Umbilical cord (tissue), 2 donors: ENCODE data around the gene RSPRY1. TPM values are rescaled to one million over a fixed set of nuclear protein-coding genes. Genes with fewer than 3 reads are reported as not detected.
A peak's percentile ranks its signal among the peaks of the same experiment; 100 is the strongest.
"Not testable (repeated sequence)": the region's sequence is repeated elsewhere in the genome, so short reads cannot be mapped to it uniquely, and the experiment has no call there.

Experiments used
- DNase-seq: peaks from one replicate; pipeline ENCODE4 v3.0.0-alpha.2; 2015; ENCODE audit warnings: low spot score
- total RNA-seq: library from RNA; depleted of rRNA; stranded (reverse); fragments of >200 nt; gene quantifications from one replicate; pipeline ENCODE4 v1.2.3, GENCODE V29; 2014; ENCODE audit warnings: low replicate concordance; ENCODE audit not compliant: insufficient read depth

The RSPRY1 gene
- total RNA-seq, 1 donor from 2014 or later = 63.8 TPM

GRCh38 chr16:57271867-57272495 is 85.9 kb downstream of the RSPRY1 start:
- DNase-seq = no peak

- peak; percentile 40 for DNase-seq
Measured at GRCh38 chr16:57273359-57273758, 87.2 kb downstream of the RSPRY1 start.

DNA sequence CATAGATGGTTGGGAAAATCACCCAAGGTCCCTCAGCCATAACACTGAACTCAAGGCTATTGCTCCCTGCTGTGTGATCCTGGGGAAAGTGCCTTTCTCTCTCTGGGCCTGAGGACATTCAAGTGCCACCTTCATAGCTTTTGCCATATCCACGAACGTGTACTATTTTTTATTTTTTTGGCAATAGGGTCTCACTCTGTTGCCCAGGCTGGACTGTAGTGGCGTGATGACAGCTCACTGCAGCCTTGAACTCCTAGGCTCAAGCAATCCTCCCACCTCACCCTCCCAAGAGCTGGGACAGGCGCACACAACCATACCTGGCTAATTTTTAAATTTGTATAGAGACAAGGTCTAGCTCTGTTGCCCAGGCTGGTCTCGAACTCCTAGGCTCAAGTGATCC is 87.7 kb downstream of the RSPRY1 start:
- no peak for DNase-seq

GRCh38 chr16:57275946-57276345 is 89.8 kb downstream of the RSPRY1 start:
- DNase-seq = not testable (repeated sequence)

GRCh38 chr16:57276596-57276995 is 90.5 kb downstream of the RSPRY1 start:
- DNase-seq = no peak

DNA sequence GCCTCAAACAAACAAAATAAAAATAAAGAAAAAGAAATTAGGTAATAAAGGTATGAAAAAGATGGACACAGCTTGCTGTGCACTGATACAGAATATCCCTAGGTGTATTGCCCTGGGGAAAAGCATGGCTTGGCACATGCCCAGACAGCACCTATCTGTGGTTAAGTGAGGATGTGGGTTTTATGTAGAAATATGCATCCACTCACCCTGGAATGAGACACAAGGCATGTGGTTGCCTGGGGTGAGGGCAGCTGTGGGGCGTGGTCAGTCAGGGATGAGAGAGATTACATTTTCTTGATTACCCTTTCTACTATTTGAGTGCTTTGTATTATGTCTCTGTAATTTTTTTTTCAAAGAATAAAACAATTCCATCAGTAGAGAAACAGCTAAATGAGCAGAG is 91.5 kb downstream of the RSPRY1 start:
- DNase-seq = no peak

GRCh38 chr16:57278494-57278893 is 92.4 kb downstream of the RSPRY1 start:
- no peak for DNase-seq

- no peak for DNase-seq
Measured at GRCh38 chr16:57279780-57280638, 93.9 kb downstream of the RSPRY1 start.

DNA sequence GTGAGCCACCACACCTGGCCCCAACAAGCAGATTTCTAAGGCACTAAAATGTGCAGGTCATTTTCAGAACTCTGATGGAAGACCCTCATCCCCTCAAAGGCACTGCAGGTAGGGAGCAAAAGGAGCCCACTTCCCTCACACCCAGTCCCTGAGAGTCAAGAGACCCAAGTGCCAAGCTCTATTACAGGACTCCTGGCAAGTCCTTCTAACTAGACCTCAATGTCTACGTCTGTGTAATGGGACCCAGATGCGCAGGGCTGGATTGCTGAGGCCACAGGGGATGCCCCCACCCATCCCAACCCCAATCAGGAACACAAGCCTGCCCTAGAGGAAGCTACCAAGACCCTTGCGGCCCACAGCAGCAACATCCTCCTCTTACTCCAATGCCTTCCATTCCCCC is 95.7 kb downstream of the RSPRY1 start:
- DNase-seq = no peak

DNA sequence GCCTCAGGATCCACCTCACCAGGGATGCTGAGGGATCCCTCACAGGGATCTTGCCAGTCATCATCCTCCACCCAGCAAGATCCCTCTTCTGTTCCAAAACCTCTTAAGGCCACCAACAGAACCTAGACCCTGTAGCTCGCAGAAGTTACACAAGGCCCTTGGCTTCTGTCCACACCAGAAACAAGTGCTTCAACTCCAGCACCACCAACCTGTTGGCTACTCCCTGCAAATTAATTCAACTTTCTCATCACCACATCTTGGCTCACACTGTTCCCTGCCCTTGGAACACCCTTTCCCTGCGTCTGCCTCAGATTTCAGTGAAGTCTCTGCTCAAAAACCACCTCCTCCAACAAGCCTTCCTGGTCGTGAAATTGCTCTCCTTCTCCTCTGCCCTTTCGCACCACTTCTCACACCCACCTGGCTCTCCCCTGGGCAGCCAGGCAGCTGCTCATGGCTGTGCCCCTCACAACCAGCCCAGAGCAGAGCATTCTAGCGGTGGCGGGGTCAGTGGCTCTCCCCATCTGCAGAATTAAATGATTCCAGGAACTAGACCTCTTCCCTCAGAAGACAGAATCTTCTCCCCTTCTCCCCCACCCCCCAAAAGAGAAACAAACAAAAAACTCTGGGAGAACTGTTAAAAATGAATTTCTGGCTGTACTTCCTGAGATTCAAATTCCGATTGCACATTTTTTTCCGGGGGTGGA is 96.5 kb downstream of the RSPRY1 start:
- DNase-seq = no peak

DNA sequence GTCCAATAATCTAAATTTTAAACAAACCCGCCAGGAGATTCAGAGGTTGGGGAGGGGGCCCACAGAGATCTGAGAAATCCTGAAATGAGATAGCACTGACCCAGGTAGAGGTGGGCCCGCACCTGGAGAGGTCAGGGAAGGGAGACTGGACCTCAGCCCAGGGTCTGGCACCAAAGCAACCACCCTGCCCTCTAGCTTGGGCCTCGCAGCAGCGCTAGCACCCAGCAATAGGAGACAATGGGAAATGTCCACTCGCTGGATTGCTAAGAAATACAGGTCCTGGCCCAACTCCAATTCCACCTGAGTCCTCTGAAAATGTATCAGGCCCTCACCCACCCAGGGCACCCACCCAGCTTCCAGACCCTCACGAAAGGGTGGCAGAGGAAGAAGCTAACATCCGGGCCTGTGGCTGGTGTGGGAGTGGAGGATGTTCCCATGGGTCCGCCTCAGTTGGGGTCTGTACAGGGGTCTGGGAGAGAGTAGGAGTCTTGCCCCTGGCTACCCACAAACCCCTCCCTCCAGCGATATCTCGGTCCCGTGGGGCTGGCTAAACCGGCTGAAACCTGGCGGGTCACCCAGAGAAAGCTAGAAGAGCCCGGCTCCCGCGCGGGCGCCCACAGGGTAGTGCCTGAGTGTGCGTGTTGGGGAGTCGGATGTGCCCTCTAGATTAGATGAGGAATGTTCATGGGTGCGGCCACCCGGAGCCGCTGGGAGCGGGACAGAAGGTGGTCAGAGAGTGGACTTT is 97.3 kb downstream of the RSPRY1 start:
- no peak for DNase-seq

DNA sequence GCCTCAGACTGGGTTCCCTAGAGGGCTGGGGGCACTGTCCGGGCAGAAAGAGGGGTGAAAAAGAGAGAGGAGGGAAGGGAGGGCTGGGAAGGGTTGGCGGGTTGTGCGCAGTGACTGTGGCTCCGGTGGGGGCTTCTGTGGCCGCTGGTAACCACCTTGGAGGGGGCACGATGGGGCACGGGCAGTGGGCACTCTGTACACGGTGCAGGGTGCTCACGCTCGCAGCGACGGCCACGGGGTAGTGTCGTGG is 97.8 kb downstream of the RSPRY1 start:
- DNase-seq = no peak

DNA sequence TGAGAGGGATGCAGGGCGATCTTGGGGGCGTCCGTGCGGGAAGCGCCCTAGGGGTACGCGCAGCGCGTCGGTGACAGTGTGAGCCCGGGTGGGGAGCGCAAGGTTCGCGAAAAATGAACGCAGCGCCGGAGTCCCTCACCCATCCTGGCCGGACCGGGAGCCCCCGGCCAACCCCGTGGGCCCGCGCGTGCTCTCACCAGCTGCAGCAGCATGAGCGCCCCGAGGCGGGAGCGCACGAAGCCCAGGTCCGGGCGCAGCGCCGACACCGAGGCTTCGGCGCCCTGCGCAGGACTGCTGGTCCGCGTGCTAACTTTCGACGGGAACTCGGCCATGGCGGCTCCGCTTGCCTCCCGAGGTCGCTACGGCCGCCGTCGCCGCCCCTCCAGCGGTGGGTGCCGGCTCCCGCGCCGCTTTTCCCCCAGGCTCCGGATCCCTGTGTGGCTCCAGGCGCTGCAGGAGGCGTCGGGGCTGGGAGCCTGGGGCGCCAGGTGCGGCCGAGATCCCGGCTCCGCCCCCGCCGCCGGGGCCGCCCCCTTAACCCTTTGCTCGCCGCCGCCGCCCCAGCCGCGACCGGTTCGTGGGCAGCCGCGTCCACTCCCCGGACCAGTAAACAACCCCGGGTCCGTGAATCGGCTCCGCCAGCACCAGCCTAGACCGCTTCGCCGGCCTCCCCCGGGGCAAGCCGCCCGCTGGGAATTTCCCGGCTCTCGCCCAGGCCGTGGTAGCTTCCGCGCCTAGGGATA is 98.3 kb downstream of the RSPRY1 start, which contains the start of gene PLLP:
Gene PLLP, minus strand, starts transcription at position 464 of the 743 bp plus-strand sequence. Its CDS starts 132 bp downstream, at position 332.
- no peak for DNase-seq

- DNase-seq = no peak
Measured at GRCh38 chr16:57284952-57285363, 98.8 kb downstream of the RSPRY1 start.

DNA sequence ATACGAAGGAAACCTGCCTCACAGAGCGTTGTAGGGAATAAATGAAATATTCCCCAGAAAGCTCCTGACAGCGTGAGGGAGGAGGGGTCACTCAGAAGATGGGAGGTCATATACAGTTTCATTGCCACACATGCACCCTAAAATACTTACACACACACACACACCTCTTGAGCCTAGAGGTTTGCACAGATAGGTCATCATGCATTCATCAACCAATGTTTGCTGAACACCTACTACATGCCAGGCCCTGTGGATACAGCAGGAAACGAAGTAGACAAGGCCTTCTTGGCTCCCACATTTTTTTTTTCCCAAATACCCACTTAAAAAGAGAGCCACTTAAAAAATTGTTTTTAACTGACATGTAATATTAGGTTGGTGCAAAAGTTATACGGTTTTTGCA is 99.2 kb downstream of the RSPRY1 start:
- DNase-seq = no peak

- DNase-seq = no peak
Measured at GRCh38 chr16:57289391-57290257, 103.5 kb downstream of the RSPRY1 start.
